ENCODE data around the gene MAFB.

GRCh38 chr20:40713508-40713907 lies 24.5 kb upstream of the MAFB start:
- TF ChIP-seq CHD2 (IDR thresholded peaks at IDR 0.05; ENCODE audit: low read depth, low read length) (no peak), SIN3B (IDR thresholded peaks at IDR 0.05; ENCODE audit: low read depth) (no peak), YY1 (IDR thresholded peaks at IDR 0.05; ENCODE audit: borderline replicate concordance in 1 of 3, control insufficient read depth in 1 of 3, extremely low read depth in 1 of 3, insufficient read depth in 3 of 3, insufficient read length in 1 of 3, insufficient replicate concordance in 2 of 3, low read depth in 1 of 3, low read length in 2 of 3) (no peak), MAX (CRISPR knock-in tag; IDR thresholded peaks at IDR 0.05) (no peak), RHOXF2B (CRISPR knock-in tag; conservative IDR thresholded peaks at IDR 0.05) (no peak), CTCF (IDR thresholded peaks at IDR 0.05 in 2 of 3, conservative IDR thresholded peaks at IDR 0.05 in 1 of 3; ENCODE audit: insufficient read depth in 2 of 3, low read depth in 1 of 3, low read length in 3 of 3) (no peak)
